ENCODE results near the gene RBM41. TPM values are rescaled to one million over a fixed set of nuclear protein-coding genes. Genes with fewer than 3 reads are reported as not detected.

Gene RBM41
- total and polyA plus RNA-seq, 4 donors, result 3.3 to 17.6 (median 9.9) TPM

DNA sequence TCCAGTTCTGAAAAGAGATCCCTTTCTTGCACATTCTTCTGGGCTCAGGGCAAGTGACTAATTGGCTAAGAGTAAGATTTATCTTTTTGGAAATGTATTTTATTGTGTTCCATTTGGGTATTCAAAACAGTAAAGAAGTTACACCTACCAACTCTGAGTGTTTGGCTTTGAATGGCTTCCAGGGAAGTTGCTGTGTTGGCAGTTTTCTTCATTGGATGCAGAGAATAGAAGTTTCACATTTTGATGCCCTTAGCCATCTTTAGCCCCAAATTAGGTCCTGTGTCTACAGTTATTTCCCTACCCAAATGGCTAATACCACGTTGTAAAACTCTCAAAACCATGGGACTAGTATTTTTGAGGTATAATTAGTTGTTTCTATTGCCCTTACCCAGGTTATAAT, 88.9 kb downstream of the RBM41 start:
- no peaks in the 10 kb centered on the region for H3K36me3 ChIP-seq (ENCODE audit: control insufficient read depth in 4 of 4, insufficient read depth in 3 of 4, low read depth in 1 of 4, low read length in 3 of 4)
- no peak overlapping the region for H3K27ac ChIP-seq (ENCODE audit: low read depth in 1 of 2, low read length in 2 of 2)
- WGBS, result 86% methylated on average over 1 of the region's 1 CpG
- TF ChIP-seq JUND (IDR thresholded peaks at IDR 0.05), result no peak
- no peak for TF ChIP-seq HNF4G (IDR thresholded peaks at IDR 0.05)
- no peak for TF ChIP-seq SP1 (IDR thresholded peaks at IDR 0.05)
- TF ChIP-seq, protein P1, sequence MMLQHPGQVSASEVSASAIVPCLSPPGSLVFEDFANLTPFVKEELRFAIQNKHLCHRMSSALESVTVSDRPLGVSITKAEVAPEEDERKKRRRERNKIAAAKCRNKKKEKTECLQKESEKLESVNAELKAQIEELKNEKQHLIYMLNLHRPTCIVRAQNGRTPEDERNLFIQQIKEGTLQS (IDR thresholded peaks at IDR 0.05), result no peak
- TF ChIP-seq, protein P2, sequence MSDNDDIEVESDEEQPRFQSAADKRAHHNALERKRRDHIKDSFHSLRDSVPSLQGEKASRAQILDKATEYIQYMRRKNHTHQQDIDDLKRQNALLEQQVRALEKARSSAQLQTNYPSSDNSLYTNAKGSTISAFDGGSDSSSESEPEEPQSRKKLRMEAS (IDR thresholded peaks at IDR 0.05), result no peak
- TF ChIP-seq, protein P3, sequence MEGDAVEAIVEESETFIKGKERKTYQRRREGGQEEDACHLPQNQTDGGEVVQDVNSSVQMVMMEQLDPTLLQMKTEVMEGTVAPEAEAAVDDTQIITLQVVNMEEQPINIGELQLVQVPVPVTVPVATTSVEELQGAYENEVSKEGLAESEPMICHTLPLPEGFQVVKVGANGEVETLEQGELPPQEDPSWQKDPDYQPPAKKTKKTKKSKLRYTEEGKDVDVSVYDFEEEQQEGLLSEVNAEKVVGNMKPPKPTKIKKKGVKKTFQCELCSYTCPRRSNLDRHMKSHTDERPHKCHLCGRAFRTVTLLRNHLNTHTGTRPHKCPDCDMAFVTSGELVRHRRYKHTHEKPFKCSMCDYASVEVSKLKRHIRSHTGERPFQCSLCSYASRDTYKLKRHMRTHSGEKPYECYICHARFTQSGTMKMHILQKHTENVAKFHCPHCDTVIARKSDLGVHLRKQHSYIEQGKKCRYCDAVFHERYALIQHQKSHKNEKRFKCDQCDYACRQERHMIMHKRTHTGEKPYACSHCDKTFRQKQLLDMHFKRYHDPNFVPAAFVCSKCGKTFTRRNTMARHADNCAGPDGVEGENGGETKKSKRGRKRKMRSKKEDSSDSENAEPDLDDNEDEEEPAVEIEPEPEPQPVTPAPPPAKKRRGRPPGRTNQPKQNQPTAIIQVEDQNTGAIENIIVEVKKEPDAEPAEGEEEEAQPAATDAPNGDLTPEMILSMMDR (IDR thresholded peaks at IDR 0.05; ENCODE audit: low read depth, low read length, missing input control), result no peak
- TF ChIP-seq FOXA1 (IDR thresholded peaks at IDR 0.05), result no peak
- TF ChIP-seq EGR1 (IDR thresholded peaks at IDR 0.05; ENCODE audit: low read depth in 2 of 2), result no peak
- TF ChIP-seq GABPA (IDR thresholded peaks at IDR 0.05 in 1 of 2, conservative IDR thresholded peaks at IDR 0.05 in 1 of 2), result no peak
- TF ChIP-seq, protein P4, sequence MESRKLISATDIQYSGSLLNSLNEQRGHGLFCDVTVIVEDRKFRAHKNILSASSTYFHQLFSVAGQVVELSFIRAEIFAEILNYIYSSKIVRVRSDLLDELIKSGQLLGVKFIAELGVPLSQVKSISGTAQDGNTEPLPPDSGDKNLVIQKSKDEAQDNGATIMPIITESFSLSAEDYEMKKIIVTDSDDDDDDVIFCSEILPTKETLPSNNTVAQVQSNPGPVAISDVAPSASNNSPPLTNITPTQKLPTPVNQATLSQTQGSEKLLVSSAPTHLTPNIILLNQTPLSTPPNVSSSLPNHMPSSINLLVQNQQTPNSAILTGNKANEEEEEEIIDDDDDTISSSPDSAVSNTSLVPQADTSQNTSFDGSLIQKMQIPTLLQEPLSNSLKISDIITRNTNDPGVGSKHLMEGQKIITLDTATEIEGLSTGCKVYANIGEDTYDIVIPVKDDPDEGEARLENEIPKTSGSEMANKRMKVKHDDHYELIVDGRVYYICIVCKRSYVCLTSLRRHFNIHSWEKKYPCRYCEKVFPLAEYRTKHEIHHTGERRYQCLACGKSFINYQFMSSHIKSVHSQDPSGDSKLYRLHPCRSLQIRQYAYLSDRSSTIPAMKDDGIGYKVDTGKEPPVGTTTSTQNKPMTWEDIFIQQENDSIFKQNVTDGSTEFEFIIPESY (IDR thresholded peaks at IDR 0.05), result no peak
- no peak for DNase-seq (ENCODE audit: low spot score)
- H3K27me3 ChIP-seq (ENCODE audit: control insufficient read depth in 4 of 4, insufficient read depth in 4 of 4, low read length in 3 of 4), result no peaks in the 10 kb centered on the region
- no peaks in the 10 kb centered on the region for H3K4me1 ChIP-seq (ENCODE audit: control insufficient read depth in 4 of 4, insufficient read depth in 4 of 4, low read length in 3 of 4)
- H3K9ac ChIP-seq (ENCODE audit: low read depth in 1 of 2, low read length in 2 of 2), result no peak overlapping the region
- no peak overlapping the region for H3K4me3 ChIP-seq (ENCODE audit: low read depth in 1 of 3, low read length in 3 of 3)
- H3K9me3 ChIP-seq (ENCODE audit: control insufficient read depth in 4 of 4, low read length in 3 of 4), result no peaks in the 10 kb centered on the region

DNA sequence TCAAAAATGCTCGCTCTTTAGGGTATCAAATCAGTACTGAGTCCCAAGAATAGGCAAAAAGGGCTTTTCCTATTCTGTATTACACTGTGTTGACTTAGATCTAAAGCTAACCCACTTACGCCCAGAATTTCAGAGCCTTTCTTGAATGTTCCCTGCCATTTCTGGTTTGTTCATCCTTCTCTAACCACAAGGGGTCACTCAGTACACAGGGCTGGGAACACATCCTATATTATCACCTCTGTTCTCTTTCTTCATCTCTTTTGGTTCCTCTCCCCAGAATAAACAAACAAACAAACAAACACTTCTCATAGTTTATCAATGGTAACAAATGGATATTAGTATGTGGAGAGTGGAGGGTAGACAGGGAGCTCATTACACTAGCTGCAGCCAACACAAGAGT, 93.1 kb downstream of the RBM41 start:
- Histone ChIP-seq H3K36me3 (ENCODE audit: control insufficient read depth in 4 of 4, insufficient read depth in 3 of 4, low read depth in 1 of 4, low read length in 3 of 4) (no peaks in the 10 kb centered on the region), H3K4me3 (ENCODE audit: low read depth in 1 of 3, low read length in 3 of 3) (no peak overlapping the region), H3K27me3 (ENCODE audit: control insufficient read depth in 4 of 4, insufficient read depth in 4 of 4, low read length in 3 of 4) (no peaks in the 10 kb centered on the region), H3K9ac (ENCODE audit: low read depth in 1 of 2, low read length in 2 of 2) (no peak overlapping the region), H3K4me1 (ENCODE audit: control insufficient read depth in 4 of 4, insufficient read depth in 4 of 4, low read length in 3 of 4) (no peaks in the 10 kb centered on the region), H3K9me3 (ENCODE audit: control insufficient read depth in 4 of 4, low read length in 3 of 4) (no peaks in the 10 kb centered on the region), H3K27ac (ENCODE audit: low read depth in 1 of 2, low read length in 2 of 2) (no peak overlapping the region)
- DNase-seq (ENCODE audit: low spot score), result no peak
- TF ChIP-seq RAD21 (IDR thresholded peaks at IDR 0.05) (peak; percentile 80 to 89), EGR1 (IDR thresholded peaks at IDR 0.05; ENCODE audit: low read depth in 2 of 2) (no peak)
- TF ChIP-seq, protein P3 (IDR thresholded peaks at IDR 0.05; ENCODE audit: low read depth, low read length, missing input control), result peak; percentile 48
- WGBS, result 18% methylated on average over 2 of the region's 2 CpGs
